Stimulated activated CD4-positive, alpha-beta T cell treated with anti-CD3 and anti-CD28 coated beads, Interleukin-12 subunit alpha, Interleukin-12 subunit beta, amount 100 ng/mL, for 24 hours (primary cell): ENCODE measurements around the gene TENM3.

Source experiments
- DNase-seq, 2 experiments: peaks; one replicate each; pipeline ENCODE4 v3.0.0-alpha.2; 2020; ENCODE audit warnings: low read depth in 2 of 2

Gene TENM3

GRCh38 chr4:182288534-182288933, 45.3 kb downstream of the TENM3 start:
- DNase-seq = no peak

- DNase-seq = no peak
These were observed 46.6 kb downstream of the TENM3 start for GRCh38 chr4:182289809-182290208.

GRCh38 chr4:182291175-182291574, 48.0 kb downstream of the TENM3 start:
- no peak for DNase-seq

DNA sequence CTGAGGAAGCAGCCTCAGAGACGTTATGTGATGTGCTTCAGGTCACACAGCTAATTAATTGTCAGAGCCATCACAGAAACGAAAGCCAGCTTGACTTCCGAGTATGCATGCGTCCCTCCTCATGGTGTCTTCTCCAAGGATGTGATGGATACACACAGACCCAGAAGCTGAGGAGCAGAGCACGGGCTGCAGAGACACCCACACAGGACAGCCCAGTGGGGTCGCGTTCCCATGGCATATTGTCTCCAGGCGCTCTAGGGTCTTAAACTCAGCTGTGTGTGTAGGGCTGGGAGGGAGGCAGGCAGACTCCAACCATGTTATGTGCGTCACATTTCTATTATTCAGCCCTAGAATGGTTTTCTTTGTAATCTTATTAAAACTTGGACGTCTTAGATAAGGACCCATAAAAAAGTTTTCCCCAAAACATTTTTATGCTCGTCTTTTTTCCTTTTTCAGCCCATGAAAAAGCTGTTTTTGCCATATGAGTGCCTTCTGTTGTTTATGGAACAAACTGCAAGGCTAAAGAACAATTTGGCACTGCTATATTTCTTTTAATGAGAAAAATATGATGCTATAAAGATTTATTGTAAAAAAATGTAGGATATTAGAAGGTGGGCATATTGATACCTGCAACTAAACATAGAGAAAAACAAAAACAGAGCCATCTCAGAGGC, 48.5 kb downstream of the TENM3 start:
- no peak for DNase-seq

- no peak for DNase-seq
These were observed 49.4 kb downstream of the TENM3 start for GRCh38 chr4:182292612-182293011.

GRCh38 chr4:182293691-182294255, 50.6 kb downstream of the TENM3 start:
- DNase-seq = no peak

DNA sequence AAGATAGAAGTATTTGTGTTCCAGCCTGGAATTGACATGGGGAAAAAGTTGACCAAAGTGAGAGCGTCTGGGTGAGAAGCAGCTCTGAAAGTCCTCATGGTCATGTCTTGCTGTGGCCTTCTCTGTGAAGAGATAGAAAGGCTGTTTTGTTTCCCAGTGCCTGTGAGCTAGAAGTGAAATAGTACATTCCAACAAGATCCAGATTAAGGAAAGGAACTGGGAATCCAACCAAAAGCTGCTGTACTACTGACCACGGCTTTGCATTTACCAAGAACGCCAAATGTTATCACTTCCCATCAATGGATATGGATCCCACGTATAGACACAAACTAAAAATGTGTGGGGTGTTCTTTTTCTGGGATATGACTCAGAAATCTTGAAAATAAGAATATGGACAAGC, 51.2 kb downstream of the TENM3 start:
- DNase-seq = no peak

GRCh38 chr4:182297659-182298058, 54.5 kb downstream of the TENM3 start:
- DNase-seq = no peak

GRCh38 chr4:182301736-182302135, 58.5 kb downstream of the TENM3 start:
- no peak for DNase-seq

GRCh38 chr4:182303847-182304246, 60.6 kb downstream of the TENM3 start:
- no peak for DNase-seq

DNA sequence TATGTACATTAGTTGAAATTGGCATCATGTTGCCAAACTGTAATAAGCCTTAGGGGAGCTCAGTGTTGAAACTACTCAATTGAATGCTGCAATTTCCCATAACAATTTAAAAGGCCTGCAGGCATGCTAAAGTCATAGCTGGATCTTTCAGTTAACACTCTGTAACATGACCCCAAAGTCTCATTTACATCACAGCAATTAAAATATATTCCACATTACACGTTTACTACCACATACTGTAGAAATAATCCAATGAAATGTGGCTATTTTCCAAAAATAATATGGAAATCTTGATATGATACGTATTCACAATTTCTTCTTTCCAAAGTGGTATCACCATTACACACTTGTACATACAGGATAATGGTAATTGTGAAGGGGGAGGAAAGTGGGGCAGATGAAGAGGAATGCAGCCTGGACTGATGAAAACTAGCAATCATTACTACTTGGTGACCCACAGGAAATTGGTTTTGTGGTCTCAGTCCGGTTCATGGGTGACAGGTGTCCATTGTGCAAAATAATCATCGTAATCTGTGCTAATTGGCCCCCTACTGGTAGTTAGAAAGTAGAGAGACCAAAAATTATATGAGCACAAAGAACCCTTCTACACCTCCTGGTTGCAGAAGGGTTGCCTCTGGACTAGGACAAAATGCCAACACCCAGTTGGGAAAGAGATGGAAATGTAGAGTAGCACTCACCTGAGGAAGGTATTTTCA, 63.7 kb downstream of the TENM3 start:
- DNase-seq = no peak

DNA sequence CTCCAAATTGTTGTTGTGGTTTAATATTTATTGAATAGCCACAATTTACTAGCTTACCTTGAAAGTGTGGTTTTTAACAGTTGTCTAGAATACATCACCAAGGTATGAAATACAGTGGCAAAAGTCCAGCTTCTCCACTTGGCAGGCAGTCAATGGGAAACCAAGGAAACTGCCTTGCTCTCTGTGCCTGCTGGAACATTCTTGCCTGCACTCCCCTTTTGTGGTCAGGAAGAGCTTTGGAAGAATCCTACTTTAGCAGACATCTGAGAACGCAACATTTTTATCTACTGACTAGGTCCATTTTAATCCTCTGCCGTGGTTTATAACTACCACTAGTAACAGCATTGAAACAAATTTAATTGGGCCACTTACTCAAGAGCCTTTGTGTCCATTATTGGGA, 64.5 kb downstream of the TENM3 start:
- no peak for DNase-seq

GRCh38 chr4:182309877-182310276, 66.7 kb downstream of the TENM3 start:
- no peak for DNase-seq

GRCh38 chr4:182310316-182310715, 67.1 kb downstream of the TENM3 start:
- DNase-seq = no peak

GRCh38 chr4:182310962-182311361, 67.8 kb downstream of the TENM3 start:
- no peak for DNase-seq

DNA sequence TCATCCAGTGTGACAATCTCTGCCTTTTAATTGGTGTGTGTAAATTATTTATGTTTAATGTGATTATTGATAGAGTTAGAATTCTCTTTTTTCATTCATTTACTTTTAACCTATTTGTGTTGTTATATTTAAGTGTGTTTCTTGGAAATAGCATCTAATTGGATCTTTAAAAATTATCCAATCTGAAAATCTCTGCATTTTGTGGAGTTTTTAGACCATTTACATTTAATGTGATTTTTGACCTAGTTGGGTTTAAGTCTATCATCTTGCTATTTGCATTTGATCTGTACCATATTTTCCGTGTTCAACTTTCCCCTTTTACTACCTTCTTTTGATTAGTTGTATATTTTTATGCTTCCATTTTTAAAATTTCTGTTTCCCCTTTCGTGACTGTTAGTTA, 71.3 kb downstream of the TENM3 start:
- DNase-seq = no peak

GRCh38 chr4:182318256-182318655, 75.1 kb downstream of the TENM3 start:
- DNase-seq = no peak

DNA sequence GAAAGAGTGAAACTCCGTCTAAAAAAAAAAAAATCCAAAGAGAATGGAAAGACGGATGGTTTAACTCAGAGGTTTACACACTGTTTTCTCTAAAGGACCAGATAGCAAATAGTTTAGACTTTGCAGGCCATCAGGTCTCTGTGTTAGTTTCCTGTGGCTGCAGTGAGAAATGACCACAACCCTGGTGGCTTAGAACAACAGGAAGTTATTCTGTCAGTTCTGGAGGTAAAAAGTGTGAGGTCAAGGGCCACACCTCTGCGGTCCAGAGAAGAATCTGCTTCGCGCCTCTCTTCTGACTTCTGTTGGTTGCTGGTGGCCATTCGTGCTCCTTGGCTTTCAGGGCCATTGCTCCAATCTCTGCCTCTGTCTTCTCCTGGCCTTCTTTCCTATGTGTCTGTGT, 76.9 kb downstream of the TENM3 start:
- no peak for DNase-seq

DNA sequence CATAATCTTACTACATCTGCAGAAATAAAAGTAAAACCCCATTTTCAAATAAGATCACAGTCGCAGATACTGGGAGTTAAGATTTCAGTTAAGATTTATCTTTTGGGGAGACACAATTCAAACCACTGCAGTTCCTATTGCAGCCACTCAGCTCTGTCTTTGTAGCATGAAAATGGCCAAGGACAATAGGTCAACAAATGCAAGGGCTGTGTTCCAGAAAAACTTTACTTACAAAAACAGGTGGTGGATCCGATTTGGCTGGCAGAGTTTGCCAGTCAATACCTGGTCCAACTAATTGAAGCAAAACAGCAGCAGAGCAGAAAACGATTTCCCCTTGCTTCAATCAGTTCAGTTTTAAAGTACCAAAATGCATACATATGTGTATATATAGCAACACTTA, 77.4 kb downstream of the TENM3 start:
- DNase-seq = no peak

GRCh38 chr4:182324282-182324681, 81.1 kb downstream of the TENM3 start:
- DNase-seq = no peak

GRCh38 chr4:182325397-182325796, 82.2 kb downstream of the TENM3 start:
- no peak for DNase-seq

DNA sequence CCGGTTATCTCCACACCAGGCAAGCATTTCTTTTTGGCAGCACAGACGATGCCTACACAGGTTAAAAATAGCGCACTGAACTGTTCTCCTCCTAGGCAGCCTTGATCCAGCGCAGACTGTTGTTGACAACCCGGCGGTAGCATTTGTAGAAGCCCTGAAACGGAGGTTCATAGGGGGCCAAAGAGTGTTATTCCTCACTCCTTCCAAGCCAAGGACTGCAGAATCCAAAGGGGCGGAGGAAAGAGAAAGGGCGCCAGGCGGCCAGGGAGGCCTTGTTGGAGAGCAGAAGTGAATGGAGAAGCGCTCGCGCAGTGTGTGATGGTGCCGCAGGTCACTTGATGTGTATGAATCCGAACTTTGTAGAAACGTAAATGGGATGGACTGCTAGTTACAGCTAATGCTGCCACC, 82.7 kb downstream of the TENM3 start:
- no peak for DNase-seq

DNA sequence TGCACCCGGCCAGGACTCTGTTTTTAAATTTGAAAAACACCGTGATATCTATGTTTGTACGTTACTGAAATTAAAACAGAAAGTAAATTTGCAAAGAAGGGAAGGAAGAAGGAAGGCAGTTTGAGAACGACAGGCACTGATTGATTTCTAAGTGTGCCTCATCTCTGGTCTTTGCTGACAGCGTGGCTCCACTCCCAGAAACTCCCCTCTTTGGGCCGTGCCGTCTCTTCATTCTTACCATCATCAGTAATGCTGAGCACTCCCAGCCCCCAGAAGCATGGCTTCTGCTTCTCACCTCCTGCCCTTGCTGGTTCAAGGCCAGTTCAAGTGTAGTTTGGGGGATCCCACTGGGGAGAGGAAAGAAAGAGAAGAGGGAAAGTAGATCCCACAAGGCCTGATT, 85.3 kb downstream of the TENM3 start:
- no peak for DNase-seq
